IgD-negative memory B cell (primary cell): ENCODE data around the gene CRBN. TPM values are rescaled to one million over a fixed set of nuclear protein-coding genes. Genes with fewer than 3 reads are reported as not detected.
A peak's percentile ranks its signal among the peaks of the same experiment; 100 is the strongest.

ENCODE experiments used
- H3K27ac Mint-ChIP-seq, 3 donors: one replicate each; pipeline ENCODE4 v1.8.0; 2020 to 2022; ENCODE audit warnings: mild to moderate bottlenecking in 3 of 3, mixed read lengths in 3 of 3, moderate library complexity in 1 of 3
- H3K27me3 Mint-ChIP-seq: one replicate; pipeline ENCODE4 v1.8.0; 2021; ENCODE audit warnings: mixed read lengths
- H3K36me3 Mint-ChIP-seq: one replicate; pipeline ENCODE4 v1.8.0; 2020; ENCODE audit warnings: mild to moderate bottlenecking, mixed read lengths
- H3K4me1 Mint-ChIP-seq, 3 donors: one replicate each; pipeline ENCODE4 v1.8.0; 2020 to 2022; ENCODE audit warnings: mixed read lengths in 3 of 3, mild to moderate bottlenecking in 1 of 3
- H3K4me3 Mint-ChIP-seq, 4 donors: one replicate each; pipeline ENCODE4 v1.8.0; 2020 to 2022; ENCODE audit warnings: mild to moderate bottlenecking in 4 of 4, mixed read lengths in 4 of 4, moderate library complexity in 3 of 4
- H3K9me3 Mint-ChIP-seq, 3 donors: one replicate each; pipeline ENCODE4 v1.8.0; 2020 to 2021; ENCODE audit warnings: mixed read lengths in 3 of 3, mild to moderate bottlenecking in 1 of 3
- polyA plus RNA-seq: library from polyadenylated mRNA; unstranded; fragments of 300-500 nt; fragmentation: Illumina TruSeq; gene quantifications from one replicate; pipeline ENCODE4 v1.2.3, GENCODE V29; 2021

CRBN gene
- 113 TPM for polyA plus RNA-seq

DNA sequence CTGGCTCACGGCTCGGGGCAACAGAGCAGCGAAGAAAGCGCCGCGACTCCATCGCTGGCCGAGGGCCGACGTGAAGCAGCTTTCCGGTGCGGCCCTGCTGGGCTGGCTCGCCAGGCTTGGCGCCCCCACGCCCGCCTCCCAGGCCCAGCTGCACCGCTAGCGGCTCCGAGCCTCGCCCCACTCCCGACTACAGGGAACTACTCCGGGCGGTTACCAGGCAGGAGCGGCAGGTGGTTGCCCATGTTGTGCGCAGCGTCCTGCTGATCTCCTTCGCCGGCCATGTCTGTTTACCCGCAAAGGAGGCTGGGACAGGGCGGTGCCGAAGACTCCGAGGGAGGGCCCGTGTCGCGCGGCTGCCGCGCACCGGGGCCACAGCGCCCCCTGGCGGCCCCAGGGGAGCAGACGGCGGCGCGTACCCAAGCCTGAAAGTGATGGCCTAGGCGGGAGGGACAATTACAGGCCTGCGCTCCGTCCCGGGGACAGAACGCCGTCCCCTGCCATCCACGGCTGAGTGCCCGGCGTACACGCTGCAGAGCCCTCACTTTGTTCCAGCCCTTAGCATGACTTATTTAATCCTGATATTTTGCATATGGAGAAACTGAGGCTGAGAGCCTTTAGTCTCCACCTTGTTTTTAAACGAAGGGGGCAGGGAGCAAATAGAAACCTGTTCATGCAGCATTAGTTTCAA is at the start of gene CRBN:
Gene CRBN (minus strand): TSS at position 285 of the 688 bp plus-strand sequence. CDS start 4 bp downstream, at position 281.
- H3K9me3 Mint-ChIP-seq, result no peaks in the 10 kb centered on the region
- peak within 1 kb of the TSS; percentile 92 to 94 (median 94) for H3K4me3 Mint-ChIP-seq
- peaks cover 31 to 34% (median 32%) of the 10 kb centered on the region in 3 donors for H3K4me1 Mint-ChIP-seq

GRCh38 chr3:3227640-3228039 is 48.1 kb upstream of the CRBN start:
- Mint-ChIP-seq H3K27me3 (no peaks in the 10 kb centered on the region), H3K9me3 (peaks cover 0 to 5% (median 3%) of the 10 kb centered on the region in 3 donors), H3K4me1 (no peaks in the 10 kb centered on the region), H3K27ac (no peak overlapping the region), H3K4me3 (no peak overlapping the region), H3K36me3 (no peaks in the 10 kb centered on the region)

More for the DNA sequence above, at the start of gene CRBN:
- peaks cover 3% of the 10 kb centered on the region for H3K36me3 Mint-ChIP-seq
- peaks cover 4% of the 10 kb centered on the region for H3K27me3 Mint-ChIP-seq
- peak within 1 kb of the TSS; percentile 52 to 78 (median 68) for H3K27ac Mint-ChIP-seq

DNA sequence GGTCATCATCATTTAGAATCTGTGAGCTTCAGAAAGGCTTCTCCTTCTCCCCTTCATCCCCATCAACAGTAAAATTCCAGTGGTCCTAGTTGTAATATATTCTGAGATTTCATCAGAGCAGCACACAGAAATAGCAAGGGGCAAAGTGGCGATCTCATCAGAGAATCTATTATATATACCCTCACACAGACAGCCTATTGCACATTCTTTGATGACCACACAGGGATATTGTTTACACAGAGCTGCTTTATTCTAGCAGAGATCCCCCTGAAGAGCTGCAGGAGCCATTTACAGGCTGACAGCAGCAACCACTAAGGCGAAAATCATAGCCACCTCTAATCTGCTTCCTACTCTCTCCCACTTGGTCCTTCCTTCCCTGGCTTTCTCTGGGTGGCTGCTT is 42.0 kb upstream of the CRBN start:
- Mint-ChIP-seq H3K9me3 (peaks cover 0 to 2% (median 0%) of the 10 kb centered on the region in 3 donors), H3K4me1 (no peaks in the 10 kb centered on the region), H3K4me3 (no peak overlapping the region), H3K27ac (no peak overlapping the region), H3K27me3 (peaks cover 12% of the 10 kb centered on the region), H3K36me3 (no peaks in the 10 kb centered on the region)

- no peaks in the 10 kb centered on the region for H3K36me3 Mint-ChIP-seq
- no peak overlapping the region for H3K27ac Mint-ChIP-seq
- no peaks in the 10 kb centered on the region for H3K4me1 Mint-ChIP-seq
- H3K9me3 Mint-ChIP-seq, result peaks cover 0 to 2% (median 0%) of the 10 kb centered on the region in 3 donors
- peaks cover 11% of the 10 kb centered on the region for H3K27me3 Mint-ChIP-seq
- H3K4me3 Mint-ChIP-seq, result no peak overlapping the region
These were observed 36.9 kb upstream of the CRBN start for GRCh38 chr3:3216401-3216800.

GRCh38 chr3:3212781-3213440 is 33.4 kb upstream of the CRBN start:
- Mint-ChIP-seq H3K4me1 (no peaks in the 10 kb centered on the region), H3K4me3 (no peak overlapping the region)

DNA sequence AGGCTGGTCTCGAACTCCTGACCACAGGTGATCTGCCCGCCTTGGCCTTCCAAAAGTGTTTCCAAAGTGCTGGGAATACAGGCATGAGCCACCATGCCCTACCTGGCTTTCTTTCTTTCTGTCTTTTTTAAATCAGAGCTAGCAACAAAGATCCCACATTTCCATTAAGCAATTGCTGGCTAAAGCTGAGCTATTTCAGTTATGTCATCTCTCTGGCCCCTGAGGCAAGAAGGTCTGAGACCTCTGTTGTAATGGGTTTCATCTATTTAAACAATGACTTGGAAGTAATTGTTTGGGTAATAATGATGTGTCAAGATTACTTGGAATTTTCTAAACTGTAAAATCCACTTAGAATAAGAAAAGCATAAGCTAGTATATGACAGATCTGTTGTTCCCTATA is 30.2 kb upstream of the CRBN start:
- Mint-ChIP-seq H3K4me1 (no peaks in the 10 kb centered on the region), H3K27ac (no peak overlapping the region), H3K9me3 (peaks cover 0 to 1% (median 0%) of the 10 kb centered on the region in 3 donors), H3K27me3 (peaks cover 2% of the 10 kb centered on the region), H3K36me3 (no peaks in the 10 kb centered on the region), H3K4me3 (no peak overlapping the region)

More at GRCh38 chr3:3212781-3213440, 33.4 kb upstream of the CRBN start:
- no peaks in the 10 kb centered on the region for H3K36me3 Mint-ChIP-seq
- no peaks in the 10 kb centered on the region for H3K9me3 Mint-ChIP-seq
- H3K27ac Mint-ChIP-seq, result no peak overlapping the region
- H3K27me3 Mint-ChIP-seq, result peaks cover 8% of the 10 kb centered on the region

GRCh38 chr3:3209057-3209456 is 29.6 kb upstream of the CRBN start:
- Mint-ChIP-seq H3K4me3 (no peak overlapping the region), H3K9me3 (peaks cover 0 to 1% (median 0%) of the 10 kb centered on the region in 3 donors), H3K27ac (no peak overlapping the region), H3K36me3 (no peaks in the 10 kb centered on the region), H3K4me1 (no peaks in the 10 kb centered on the region), H3K27me3 (peaks cover 4% of the 10 kb centered on the region)

- Mint-ChIP-seq H3K9me3 (peaks cover 0 to 1% (median 0%) of the 10 kb centered on the region in 3 donors), H3K4me3 (peak overlapping the region in 3 of 4 donors; percentile 0 to 59 (median 16)), H3K27ac (no peak overlapping the region), H3K4me1 (peaks cover 6 to 10% (median 7%) of the 10 kb centered on the region in 3 donors), H3K27me3 (peaks cover 3% of the 10 kb centered on the region), H3K36me3 (no peaks in the 10 kb centered on the region)
These were observed 22.1 kb upstream of the CRBN start for GRCh38 chr3:3201611-3202010.

- H3K36me3 Mint-ChIP-seq, result no peaks in the 10 kb centered on the region
- peaks cover 6 to 10% (median 7%) of the 10 kb centered on the region in 3 donors for H3K4me1 Mint-ChIP-seq
- no peak overlapping the region for H3K27ac Mint-ChIP-seq
- H3K4me3 Mint-ChIP-seq, result peak overlapping the region in 1 of 4 donors; percentile 51
- no peaks in the 10 kb centered on the region for H3K9me3 Mint-ChIP-seq
- peaks cover 3% of the 10 kb centered on the region for H3K27me3 Mint-ChIP-seq
These were observed 21.2 kb upstream of the CRBN start for GRCh38 chr3:3200632-3201212.

DNA sequence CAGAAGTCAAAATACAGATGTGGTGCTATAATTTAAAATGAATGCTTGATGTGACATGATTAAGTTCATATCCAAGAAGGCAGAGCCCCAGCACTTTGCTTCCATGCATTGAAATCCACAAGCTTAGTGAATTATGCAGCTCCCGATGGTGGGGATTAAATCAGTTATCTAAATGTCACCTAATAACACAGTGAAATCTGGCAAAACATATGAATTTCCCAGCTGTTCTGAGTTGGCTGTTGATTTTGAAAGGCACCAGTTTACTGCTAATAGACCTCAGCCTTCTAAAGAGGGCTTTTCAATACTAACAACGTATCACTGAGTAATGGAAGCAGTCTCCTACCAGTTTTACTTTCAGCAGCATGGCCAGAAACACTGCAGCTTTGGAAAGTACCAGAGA is 19.8 kb upstream of the CRBN start:
- no peaks in the 10 kb centered on the region for H3K36me3 Mint-ChIP-seq
- no peak overlapping the region for H3K27ac Mint-ChIP-seq
- H3K4me3 Mint-ChIP-seq, result no peak overlapping the region
- H3K9me3 Mint-ChIP-seq, result no peaks in the 10 kb centered on the region
- peaks cover 6 to 10% (median 7%) of the 10 kb centered on the region in 3 donors for H3K4me1 Mint-ChIP-seq
- peaks cover under 1% of the 10 kb centered on the region for H3K27me3 Mint-ChIP-seq

- Mint-ChIP-seq H3K4me3 (no peak overlapping the region), H3K27ac (no peak overlapping the region), H3K4me1 (peaks cover under 1 to 8% (median 4%) of the 10 kb centered on the region in 3 donors), H3K36me3 (peaks cover 2% of the 10 kb centered on the region), H3K27me3 (no peaks in the 10 kb centered on the region), H3K9me3 (no peaks in the 10 kb centered on the region)
These were observed 16.8 kb upstream of the CRBN start for GRCh38 chr3:3196148-3196861.

GRCh38 chr3:3194861-3195260 is 15.4 kb upstream of the CRBN start:
- Mint-ChIP-seq H3K9me3 (no peaks in the 10 kb centered on the region), H3K4me3 (no peak overlapping the region), H3K4me1 (peaks cover 0 to 2% (median 0%) of the 10 kb centered on the region in 3 donors), H3K36me3 (peaks cover 2% of the 10 kb centered on the region), H3K27me3 (peaks cover 3% of the 10 kb centered on the region), H3K27ac (no peak overlapping the region)

- peak overlapping the region in 1 of 3 donors; percentile 82 for H3K27ac Mint-ChIP-seq
- H3K27me3 Mint-ChIP-seq, result peaks cover 7% of the 10 kb centered on the region
- H3K4me1 Mint-ChIP-seq, result peaks cover 0 to 2% (median 0%) of the 10 kb centered on the region in 3 donors
- no peak overlapping the region for H3K4me3 Mint-ChIP-seq
- H3K9me3 Mint-ChIP-seq, result peaks cover 0 to 2% (median 1%) of the 10 kb centered on the region in 3 donors
- peaks cover 2% of the 10 kb centered on the region for H3K36me3 Mint-ChIP-seq
These were observed 12.8 kb upstream of the CRBN start for GRCh38 chr3:3192286-3192675.

GRCh38 chr3:3191675-3192285 is 12.3 kb upstream of the CRBN start:
- peaks cover 7% of the 10 kb centered on the region for H3K27me3 Mint-ChIP-seq
- no peak overlapping the region for H3K4me3 Mint-ChIP-seq
- H3K9me3 Mint-ChIP-seq, result peaks cover 0 to 2% (median 1%) of the 10 kb centered on the region in 3 donors
- peaks cover 0 to 2% (median 0%) of the 10 kb centered on the region in 3 donors for H3K4me1 Mint-ChIP-seq
- H3K36me3 Mint-ChIP-seq, result peaks cover 2% of the 10 kb centered on the region
- peak overlapping the region in 1 of 3 donors; percentile 82 for H3K27ac Mint-ChIP-seq
